IMR-90 (cell line): ENCODE results near the gene GAREM1. TPM values are rescaled to one million over a fixed set of nuclear protein-coding genes. Genes with fewer than 3 reads are reported as not detected.

Source experiments
- ATAC-seq: fragments of 200-7000 bp; cut with Tn5 transposase; 2 replicates; pipeline ENCODE4 v1.9.1; 2020; ENCODE audit warnings: low read depth, mild to moderate bottlenecking, moderate library complexity
- BruUV-seq: library from RNA; stranded (reverse); fragments of 400-500 nt; replicated peaks from 2 replicates; lab custom pipeline; 2021; lab: Mats Ljungman, UMichigan
- CTCF ChIA-PET: fragments of 300-600 bp; formaldehyde crosslinking; extraction: SDS; loops from one replicate; lab custom pipeline; 2021; ENCODE audit warnings: antibody characterized with exemption; lab: Yijun Ruan, JAX
- POLR2A ChIA-PET: fragments of 300-600 bp; sonication (Branson Sonifier 250); formaldehyde crosslinking; loops from one replicate; lab custom pipeline; 2022; ENCODE audit warnings: antibody characterized with exemption; ENCODE audit not compliant: unreplicated experiment; lab: Charles Lee
- DNase-seq: peaks from one replicate; pipeline ENCODE4 v3.0.0; 2013
- H2AFZ ChIP-seq: replicated peaks from 2 replicates; pipeline ENCODE3; 2013; ENCODE audit warnings: low read length, mild to moderate bottlenecking; ENCODE audit not compliant: poor library complexity
- H2AK5ac ChIP-seq: 2 replicates; pipeline ENCODE4 v1.6.1; 2013; ENCODE audit warnings: low read depth, low read length, inconsistent platforms
- H2AK9ac ChIP-seq: replicated peaks from 2 replicates; pipeline ENCODE3; 2013; ENCODE audit warnings: mild to moderate bottlenecking, low read depth, low read length, moderate library complexity; ENCODE audit not compliant: poor library complexity
- H2BK120ac ChIP-seq: 2 replicates; pipeline ENCODE4 v1.6.1; 2013; ENCODE audit warnings: low read depth, low read length, inconsistent platforms
- H2BK15ac ChIP-seq: 3 replicates; pipeline ENCODE4 v1.6.1; 2013; ENCODE audit warnings: low read depth, low read length, inconsistent platforms
- H2BK20ac ChIP-seq: 2 replicates; pipeline ENCODE4 v1.6.1; 2013; ENCODE audit warnings: low read depth, mild to moderate bottlenecking, inconsistent platforms, low read length, moderate library complexity
- H2BK5ac ChIP-seq: 2 replicates; pipeline ENCODE4 v1.6.1; 2013; ENCODE audit warnings: mild to moderate bottlenecking, low read depth, low read length, inconsistent platforms; ENCODE audit not compliant: poor library complexity, severe bottlenecking
- H3K14ac ChIP-seq: replicated peaks from 2 replicates; pipeline ENCODE4 v1.6.1; 2013; ENCODE audit warnings: low read depth, low read length, inconsistent platforms
- H3K18ac ChIP-seq: 2 replicates; pipeline ENCODE4 v1.6.1; 2013; ENCODE audit warnings: low read depth, low read length, control low read depth
- H3K23ac ChIP-seq: 2 replicates; pipeline ENCODE4 v1.6.1; 2013; ENCODE audit warnings: low read depth, low read length, inconsistent platforms
- H3K27ac ChIP-seq: 2 replicates; pipeline ENCODE4 v1.5.1; 2013; ENCODE audit warnings: mild to moderate bottlenecking, control low read depth, low read length; ENCODE audit not compliant: insufficient read depth
- H3K27me3 ChIP-seq: 2 replicates; pipeline ENCODE4 v1.6.1; 2013; ENCODE audit warnings: low read length; ENCODE audit not compliant: control insufficient read depth, insufficient read depth
- H3K36me3 ChIP-seq: 2 replicates; pipeline ENCODE4 v1.6.1; 2013; ENCODE audit warnings: low read length, mixed read lengths; ENCODE audit not compliant: control insufficient read depth, insufficient read depth
- H3K4ac ChIP-seq: 2 replicates; pipeline ENCODE4 v1.6.1; 2013; ENCODE audit warnings: low read depth, low read length, inconsistent platforms
- H3K4me1 ChIP-seq: 2 replicates; pipeline ENCODE4 v1.6.1; 2013; ENCODE audit warnings: low read length, mixed read lengths; ENCODE audit not compliant: control insufficient read depth, insufficient read depth
- H3K4me2 ChIP-seq: 2 replicates; pipeline ENCODE4 v1.6.1; 2013; ENCODE audit warnings: low read depth, mild to moderate bottlenecking, control low read depth, low read length, moderate library complexity
- H3K4me3 ChIP-seq: 2 replicates; pipeline ENCODE4 v1.5.1; 2013; ENCODE audit warnings: low read depth, mild to moderate bottlenecking, control low read depth, low read length, moderate library complexity; ENCODE audit not compliant: insufficient read depth
- H3K56ac ChIP-seq: 2 replicates; pipeline ENCODE4 v1.6.1; 2013; ENCODE audit warnings: low read length, inconsistent platforms; ENCODE audit not compliant: insufficient read depth; ENCODE audit errors: extremely low read depth
- H3K79me1 ChIP-seq, 2 experiments: 2 replicates each; pipeline ENCODE4 v1.6.1; 2013; ENCODE audit warnings: low read length in 2 of 2, inconsistent platforms in 1 of 2, low read depth in 1 of 2
- H3K9ac ChIP-seq: 2 replicates; pipeline ENCODE4 v1.6.1; 2013; ENCODE audit warnings: low read depth, low read length, control low read depth
- H3K9me1 ChIP-seq: 2 replicates; pipeline ENCODE4 v1.6.1; 2013; ENCODE audit warnings: low read length, inconsistent platforms; ENCODE audit not compliant: insufficient read depth
- H3K9me3 ChIP-seq: 2 replicates; pipeline ENCODE4 v1.6.1; 2013; ENCODE audit warnings: low read length; ENCODE audit not compliant: control insufficient read depth, insufficient read depth
- H4K20me1 ChIP-seq: 2 replicates; pipeline ENCODE4 v1.6.1; 2013; ENCODE audit warnings: low read length, inconsistent platforms; ENCODE audit not compliant: insufficient read depth
- H4K5ac ChIP-seq: 2 replicates; pipeline ENCODE4 v1.6.1; 2013; ENCODE audit warnings: mild to moderate bottlenecking, low read depth, low read length, control low read depth
- H4K8ac ChIP-seq, 2 experiments: 2 replicates each; pipeline ENCODE4 v1.6.1; 2013; ENCODE audit warnings: low read depth in 2 of 2, low read length in 2 of 2, control low read depth in 1 of 2, inconsistent platforms in 1 of 2
- H4K91ac ChIP-seq: 2 replicates; pipeline ENCODE4 v1.6.1; 2013; ENCODE audit warnings: low read depth, low read length, inconsistent platforms; ENCODE audit not compliant: insufficient read depth
- CHD1 ChIP-seq: IDR thresholded peaks from 2 replicates; pipeline ENCODE4 v1.6.1; 2012; ENCODE audit warnings: low read depth, low read length, improper control_type of control experiment
- ELK1 ChIP-seq: fragments of 150-350 bp; IDR thresholded peaks from 2 replicates; pipeline ENCODE4 v1.6.1; 2016; ENCODE audit warnings: low read depth, mild to moderate bottlenecking, low read length, moderate library complexity, borderline replicate concordance
- FOS ChIP-seq: fragments of 150-350 bp; IDR thresholded peaks from 2 replicates; pipeline ENCODE4 v1.6.1; 2016; ENCODE audit warnings: low read depth, low read length
- MAFK ChIP-seq: IDR thresholded peaks from 2 replicates; pipeline ENCODE4 v1.6.1; 2012; ENCODE audit warnings: low read depth, low read length, improper control_type of control experiment
- MAZ ChIP-seq: IDR thresholded peaks from 2 replicates; pipeline ENCODE4 v1.6.1; 2012; ENCODE audit warnings: low read depth, mild to moderate bottlenecking, low read length, improper control_type of control experiment, moderate library complexity, borderline replicate concordance
- MXI1 ChIP-seq: IDR thresholded peaks from 2 replicates; pipeline ENCODE4 v1.6.1; 2012; ENCODE audit warnings: low read depth, mild to moderate bottlenecking, low read length, moderate library complexity, borderline replicate concordance
- POLR2A ChIP-seq: IDR thresholded peaks from 2 replicates; pipeline ENCODE4 v1.6.1; 2012; ENCODE audit warnings: mild to moderate bottlenecking, low read depth, low read length
- RFX5 ChIP-seq: IDR thresholded peaks from 2 replicates; pipeline ENCODE4 v1.8.0; 2012; ENCODE audit warnings: low read depth, mild to moderate bottlenecking, low read length, moderate library complexity
- SMC3 ChIP-seq: fragments of 150-350 bp; IDR thresholded peaks from 2 replicates; pipeline ENCODE4 v1.6.1; 2016; ENCODE audit warnings: low read depth, mild to moderate bottlenecking, antibody characterized with exemption, low read length, moderate library complexity
- USF2 ChIP-seq: fragments of 150-350 bp; IDR thresholded peaks from 2 replicates; pipeline ENCODE4 v1.6.1; 2017; ENCODE audit warnings: mild to moderate bottlenecking, antibody characterized with exemption, low read length, low read depth
- WGBS, 2 experiments: methylation state at CpG; one replicate each; pipeline versions ENCODE4 v1.1.5 to v1.1.7; 2013; ENCODE audit warnings: missing lambda C conversion rate in 2 of 2; ENCODE audit not compliant: insufficient read length in 1 of 2; ENCODE audit errors: extremely low coverage in 2 of 2; 5-methylcytosine and 5-hydroxymethylcytosine counted together
- dilution Hi-C: fragments of 300-500 bp; cut with HindIII; formaldehyde crosslinking; loops from one replicate; pipeline ENCODE4 v1.14.3; 2018; ENCODE audit warnings: low sequenced_read_pairs; ENCODE audit not compliant: unreplicated experiment
- in situ Hi-C: fragments of 300-500 bp; cut with MboI; formaldehyde crosslinking; loops from 3 replicates; pipeline ENCODE4 v1.14.3; 2019; ENCODE audit warnings: low sequenced_read_pairs, inconsistent platforms, mixed read lengths
- intact Hi-C: fragments of 100-400 bp; cut with micrococcal nuclease; formaldehyde crosslinking; loops from 2 replicates; pipeline ENCODE4 v1.10.0; 2022
- polyA plus RNA-seq, 3 experiments: library from polyadenylated mRNA; depleted of rRNA; stranded (reverse); fragments of >200 nt; gene quantifications; 2 replicates each; pipeline ENCODE4 v1.2.3, GENCODE V29; 2012; ENCODE audit warnings: low replicate concordance in 1 of 3
- total RNA-seq: library from RNA; depleted of rRNA; stranded (reverse); fragments of >200 nt; gene quantifications from 2 replicates; pipeline ENCODE4 v1.2.3, GENCODE V29; 2012

Gene GAREM1
- total and polyA plus RNA-seq, 2 of the 4 experiments (the other 2 are of a cell fraction) = 1.4 to 2.3 TPM

- Histone ChIP-seq H2AK9ac (no peak overlapping the region), H2BK20ac (no peak overlapping the region), H3K27me3 (no peaks in the 10 kb centered on the region), H3K56ac (no peak overlapping the region), H3K18ac (no peak overlapping the region), H4K20me1 (no peaks in the 10 kb centered on the region), H3K23ac (no peak overlapping the region), H3K9ac (no peak overlapping the region), H2BK15ac (no peak overlapping the region), H4K5ac (no peak overlapping the region), H3K4me1 (no peaks in the 10 kb centered on the region; the same call in 1 of the 2 replicates), H2BK120ac (no peak overlapping the region), H2BK5ac (no peak overlapping the region), H4K91ac (no peak overlapping the region), H3K9me1 (no peaks in the 10 kb centered on the region; the same call in 1 of the 2 replicates), H3K36me3 (no peaks in the 10 kb centered on the region), H2AK5ac (no peak overlapping the region), H3K79me1 (no peaks in the 10 kb centered on the region), H4K8ac (no peak overlapping the region), H3K4ac (no peak overlapping the region), H3K4me3 (no peak overlapping the region), H2AFZ (no peak overlapping the region), H3K14ac (no peak overlapping the region), H3K27ac (no peak overlapping the region), H3K9me3 (no peaks in the 10 kb centered on the region), H3K4me2 (no peak overlapping the region)
- ChIA-PET POLR2A (no interaction called here), CTCF (no interaction called here)
- no peak for DNase-seq
- TF ChIP-seq FOS (no peak), SMC3 (no peak), MXI1 (no peak), POLR2A (no peak), MAFK (no peak), CHD1 (no peak), MAZ (no peak), ELK1 (no peak), USF2 (no peak), RFX5 (no peak)
- dilution Hi-C loops (no loop called here), intact Hi-C loops (no loop called here), in situ Hi-C loops (no loop called here)
- no CpG with 5 or more reads among the region's 1 CpG for WGBS, 2 experiments
- ATAC-seq = no peak
- BruUV-seq = no TSS peak
Observed at GRCh38 chr18:32353257-32353656, 117.4 kb downstream of the GAREM1 start.
